GM18907 (cell line): ENCODE results near the gene CDKN1A.
"Not testable (repeated sequence)": the region's sequence is repeated elsewhere in the genome, so short reads cannot be mapped to it uniquely, and the experiment has no call there.

Source experiments
- ATAC-seq: cut with Tn5 transposase; IDR thresholded peaks from one replicate; pipeline ENCODE4 v1.9.1; 2021; ENCODE audit warnings: mild to moderate bottlenecking, moderate library complexity; ENCODE audit not compliant: unreplicated experiment

The CDKN1A gene

GRCh38 chr6:36694616-36695015 is 16.1 kb downstream of the CDKN1A start:
- no peak for ATAC-seq

- ATAC-seq: no peak
Observed at GRCh38 chr6:36695414-36695813, 16.9 kb downstream of the CDKN1A start.

- ATAC-seq: no peak
Observed at GRCh38 chr6:36697481-36697903, 19.0 kb downstream of the CDKN1A start, which contains the start of gene RAB44. TSS of gene RAB44 (plus strand) at chr6:36697826. CDS start at chr6:36704236, 6,410 bp downstream.

GRCh38 chr6:36698196-36698595 is 19.7 kb downstream of the CDKN1A start:
- ATAC-seq: no peak

- ATAC-seq: no peak
Observed at GRCh38 chr6:36698871-36699271, 20.4 kb downstream of the CDKN1A start.

- no peak for ATAC-seq
Observed at GRCh38 chr6:36699348-36699747, 20.8 kb downstream of the CDKN1A start.

- no peak for ATAC-seq
Observed at GRCh38 chr6:36700071-36700812, 21.7 kb downstream of the CDKN1A start.

GRCh38 chr6:36700831-36701230 is 22.3 kb downstream of the CDKN1A start:
- ATAC-seq: no peak

GRCh38 chr6:36701401-36701991 is 23.0 kb downstream of the CDKN1A start:
- ATAC-seq: no peak

- no peak for ATAC-seq
Observed at GRCh38 chr6:36702656-36703055, 24.1 kb downstream of the CDKN1A start.

- ATAC-seq: no peak
Observed at GRCh38 chr6:36703081-36703606, 24.6 kb downstream of the CDKN1A start.

GRCh38 chr6:36703982-36704381 is 25.5 kb downstream of the CDKN1A start:
- ATAC-seq: no peak

- not testable (repeated sequence) for ATAC-seq
Observed at GRCh38 chr6:36704961-36705577, 26.6 kb downstream of the CDKN1A start.

- no peak for ATAC-seq
Observed at GRCh38 chr6:36706339-36706738, 27.8 kb downstream of the CDKN1A start.

GRCh38 chr6:36712816-36713215 is 34.3 kb downstream of the CDKN1A start:
- ATAC-seq: no peak

GRCh38 chr6:36713846-36714245 is 35.3 kb downstream of the CDKN1A start:
- no peak for ATAC-seq

GRCh38 chr6:36714511-36714910 is 36.0 kb downstream of the CDKN1A start:
- ATAC-seq: no peak

- ATAC-seq: no peak
Observed at GRCh38 chr6:36715469-36715868, 37.0 kb downstream of the CDKN1A start.

- ATAC-seq: no peak
Observed at GRCh38 chr6:36716476-36717093, 38.1 kb downstream of the CDKN1A start.

GRCh38 chr6:36717231-36717825 is 38.8 kb downstream of the CDKN1A start:
- ATAC-seq: no peak
